Dendritic cell treated with granulocyte-macrophage colony-stimulating factor and Interleukin-4, amounts not matched to agents 40 ng/mL and 50 ng/mL, for 4 days (primary cell): ENCODE measurements around the gene METTL22.

Source experiments
- H3K27ac Mint-ChIP-seq: one replicate; pipeline ENCODE4 v1.8.0; 2022; ENCODE audit warnings: mild to moderate bottlenecking, mixed read lengths
- H3K27me3 Mint-ChIP-seq: one replicate; pipeline ENCODE4 v1.8.0; 2022; ENCODE audit warnings: mild to moderate bottlenecking, mixed read lengths
- H3K36me3 Mint-ChIP-seq: one replicate; pipeline ENCODE4 v1.8.0; 2022; ENCODE audit warnings: low read depth, mixed read lengths
- H3K4me1 Mint-ChIP-seq: one replicate; pipeline ENCODE4 v1.8.0; 2022; ENCODE audit warnings: low read depth, mixed read lengths
- H3K4me3 Mint-ChIP-seq: one replicate; pipeline ENCODE4 v1.8.0; 2022; ENCODE audit warnings: mild to moderate bottlenecking, moderate library complexity, mixed read lengths
- H3K9me3 Mint-ChIP-seq: one replicate; pipeline ENCODE4 v1.8.0; 2022; ENCODE audit warnings: mixed read lengths
- intact Hi-C: fragments of 100-400 bp; cut with micrococcal nuclease; formaldehyde crosslinking; loops from one replicate; pipeline ENCODE4 v1.15.0; 2022

Gene METTL22

GRCh38 chr16:8674413-8675022 lies 53.0 kb downstream of the METTL22 start, which contains the start of gene ABAT:
Gene ABAT (plus strand): TSS chr16:8674617. CDS start chr16:8735740, 61,123 bp downstream.
- Mint-ChIP-seq H3K36me3 (peaks cover 34% of the 10 kb centered on the region), H3K4me3 (peak within 1 kb of the TSS; percentile 87), H3K27me3 (peaks cover 4% of the 10 kb centered on the region), H3K4me1 (peaks cover 22% of the 10 kb centered on the region), H3K9me3 (peaks cover 3% of the 10 kb centered on the region), H3K27ac (peak within 1 kb of the TSS; percentile 77)
- intact Hi-C loops = loop anchor here (2.0 kb wide), 1 partner anchor 122 kb away; the partner anchor contains the start of genes PMM2 and TMEM186

GRCh38 chr16:8675183-8676159 lies 54.0 kb downstream of the METTL22 start:
- Mint-ChIP-seq H3K9me3 (peaks cover 12% of the 10 kb centered on the region), H3K36me3 (peaks cover 32% of the 10 kb centered on the region), H3K4me1 (peaks cover 29% of the 10 kb centered on the region), H3K27me3 (peaks cover 4% of the 10 kb centered on the region), H3K4me3 (peak overlapping the region; percentile 87), H3K27ac (peak overlapping the region; percentile 77)
- intact Hi-C loops = loop anchor here (2.0 kb wide), 1 partner anchor 121 kb away; the partner anchor contains the start of genes PMM2 and TMEM186

GRCh38 chr16:8676160-8676547 lies 54.7 kb downstream of the METTL22 start:
- no peak overlapping the region for H3K27ac Mint-ChIP-seq
- peaks cover 12% of the 10 kb centered on the region for H3K9me3 Mint-ChIP-seq
- no peak overlapping the region for H3K4me3 Mint-ChIP-seq
- H3K4me1 Mint-ChIP-seq = peaks cover 29% of the 10 kb centered on the region
- H3K36me3 Mint-ChIP-seq = peaks cover 29% of the 10 kb centered on the region
- intact Hi-C loops = no loop called here
- peaks cover 4% of the 10 kb centered on the region for H3K27me3 Mint-ChIP-seq

GRCh38 chr16:8676737-8677375 lies 55.4 kb downstream of the METTL22 start:
- H3K9me3 Mint-ChIP-seq = peaks cover 12% of the 10 kb centered on the region
- H3K27me3 Mint-ChIP-seq = peaks cover 4% of the 10 kb centered on the region
- H3K27ac Mint-ChIP-seq = no peak overlapping the region
- intact Hi-C loops = no loop called here
- H3K4me3 Mint-ChIP-seq = no peak overlapping the region
- peaks cover 29% of the 10 kb centered on the region for H3K36me3 Mint-ChIP-seq
- H3K4me1 Mint-ChIP-seq = peaks cover 29% of the 10 kb centered on the region

- H3K9me3 Mint-ChIP-seq = peaks cover 12% of the 10 kb centered on the region
- H3K4me3 Mint-ChIP-seq = no peak overlapping the region
- H3K4me1 Mint-ChIP-seq = peaks cover 29% of the 10 kb centered on the region
- intact Hi-C loops = no loop called here
- H3K36me3 Mint-ChIP-seq = peaks cover 22% of the 10 kb centered on the region
- H3K27me3 Mint-ChIP-seq = peaks cover 4% of the 10 kb centered on the region
- H3K27ac Mint-ChIP-seq = no peak overlapping the region
These were observed 56.0 kb downstream of the METTL22 start for GRCh38 chr16:8677481-8677880.

- peaks cover 29% of the 10 kb centered on the region for H3K4me1 Mint-ChIP-seq
- H3K27ac Mint-ChIP-seq = no peak overlapping the region
- peaks cover 12% of the 10 kb centered on the region for H3K9me3 Mint-ChIP-seq
- intact Hi-C loops = no loop called here
- H3K27me3 Mint-ChIP-seq = peaks cover 4% of the 10 kb centered on the region
- H3K4me3 Mint-ChIP-seq = no peak overlapping the region
- peaks cover 22% of the 10 kb centered on the region for H3K36me3 Mint-ChIP-seq
These were observed 56.8 kb downstream of the METTL22 start for GRCh38 chr16:8678068-8678927.

GRCh38 chr16:8679151-8679550 lies 57.7 kb downstream of the METTL22 start:
- no peak overlapping the region for H3K4me3 Mint-ChIP-seq
- peaks cover 4% of the 10 kb centered on the region for H3K27me3 Mint-ChIP-seq
- intact Hi-C loops = no loop called here
- peaks cover 28% of the 10 kb centered on the region for H3K36me3 Mint-ChIP-seq
- H3K4me1 Mint-ChIP-seq = peaks cover 25% of the 10 kb centered on the region
- H3K27ac Mint-ChIP-seq = no peak overlapping the region
- H3K9me3 Mint-ChIP-seq = peaks cover 12% of the 10 kb centered on the region

- intact Hi-C loops = no loop called here
- Mint-ChIP-seq H3K4me3 (no peak overlapping the region), H3K27me3 (no peaks in the 10 kb centered on the region), H3K36me3 (peaks cover 46% of the 10 kb centered on the region), H3K9me3 (peaks cover 12% of the 10 kb centered on the region), H3K4me1 (peaks cover 7% of the 10 kb centered on the region), H3K27ac (no peak overlapping the region)
These were observed 61.2 kb downstream of the METTL22 start for GRCh38 chr16:8682551-8683259.

GRCh38 chr16:8683640-8684039 lies 62.1 kb downstream of the METTL22 start:
- Mint-ChIP-seq H3K4me3 (no peak overlapping the region), H3K9me3 (peaks cover 12% of the 10 kb centered on the region), H3K4me1 (peaks cover 7% of the 10 kb centered on the region), H3K27ac (no peak overlapping the region), H3K27me3 (no peaks in the 10 kb centered on the region), H3K36me3 (peaks cover 48% of the 10 kb centered on the region)
- intact Hi-C loops = no loop called here

- Mint-ChIP-seq H3K4me3 (no peak overlapping the region), H3K4me1 (no peaks in the 10 kb centered on the region), H3K27ac (no peak overlapping the region), H3K9me3 (peaks cover 13% of the 10 kb centered on the region), H3K36me3 (peaks cover 51% of the 10 kb centered on the region), H3K27me3 (no peaks in the 10 kb centered on the region)
- intact Hi-C loops = no loop called here
These were observed 64.1 kb downstream of the METTL22 start for GRCh38 chr16:8685617-8686016.

- H3K9me3 Mint-ChIP-seq = peaks cover 13% of the 10 kb centered on the region
- intact Hi-C loops = no loop called here
- peaks cover 53% of the 10 kb centered on the region for H3K36me3 Mint-ChIP-seq
- no peaks in the 10 kb centered on the region for H3K4me1 Mint-ChIP-seq
- H3K27me3 Mint-ChIP-seq = no peaks in the 10 kb centered on the region
- no peak overlapping the region for H3K27ac Mint-ChIP-seq
- no peak overlapping the region for H3K4me3 Mint-ChIP-seq
These were observed 64.6 kb downstream of the METTL22 start for GRCh38 chr16:8686031-8686621.

GRCh38 chr16:8686879-8687278 lies 65.4 kb downstream of the METTL22 start:
- intact Hi-C loops = no loop called here
- no peak overlapping the region for H3K4me3 Mint-ChIP-seq

More at GRCh38 chr16:8686879-8687278, 65.4 kb downstream of the METTL22 start:
- Mint-ChIP-seq H3K4me1 (no peaks in the 10 kb centered on the region), H3K27me3 (no peaks in the 10 kb centered on the region), H3K27ac (no peak overlapping the region), H3K36me3 (peaks cover 53% of the 10 kb centered on the region), H3K9me3 (peaks cover 13% of the 10 kb centered on the region)
